ENCODE data around the gene RALGAPA2.

DNA sequence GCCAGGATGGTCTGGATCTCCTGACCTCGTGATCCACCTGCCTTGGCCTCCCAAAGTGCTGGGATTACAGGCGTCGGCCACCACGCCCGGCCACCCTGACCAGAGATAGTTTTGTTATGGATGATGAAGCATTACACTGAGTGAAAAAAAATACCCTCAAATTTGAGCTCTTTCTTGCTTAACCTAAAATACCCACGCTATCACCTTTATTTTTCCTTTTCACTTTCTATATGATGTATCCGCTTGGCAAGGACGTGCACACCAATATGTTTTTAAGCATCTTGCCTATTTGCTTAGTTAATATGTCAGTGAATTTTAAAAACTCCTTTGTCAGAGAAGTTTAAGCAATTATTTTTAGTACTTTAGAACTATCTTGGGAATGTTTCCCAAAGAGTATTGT lies 194.2 kb downstream of the RALGAPA2 start:
- no peak for TF ChIP-seq CTCF (IDR thresholded peaks at IDR 0.05)
- no peak for TF ChIP-seq POLR2A (IDR thresholded peaks at IDR 0.05)
- TF ChIP-seq POLR2AphosphoS5 (IDR thresholded peaks at IDR 0.05), result no peak
